ENCODE results near the gene WDR93. TPM values are rescaled to one million over a fixed set of nuclear protein-coding genes. Genes with fewer than 3 reads are reported as not detected.

Gene WDR93
- total and polyA plus RNA-seq, 12 donors = 0.09 to 0.15 (median 0.15) TPM; not detected in 9

GRCh38 chr15:89653578-89653977 lies 37.0 kb upstream of the WDR93 start:
- Histone ChIP-seq H3K27me3 (peaks cover 0 to 47% (median 4%) of the 10 kb centered on the region in 7 donors), H3K9me3 (no peaks in the 10 kb centered on the region), H3K4me1 (peaks cover 0 to 20% (median 7%) of the 10 kb centered on the region in 9 donors), H3K36me3 (peaks cover 0 to 6% (median 0%) of the 10 kb centered on the region in 9 donors), H3K4me3 (no peak overlapping the region), H3K27ac (no peak overlapping the region)
- 99 to 100% methylated on average over 2 of the region's 2 CpGs for WGBS, 2 donors
- no peak for TF ChIP-seq CTCF (IDR thresholded peaks at IDR 0.05)
- DNase-seq = no peak
- intact Hi-C loops (cut with DNase I) = loop anchor here in 1 of 10 donors (10.0 kb wide), 1 partner anchor 81 kb away; no protein-coding TSS in a partner anchor
- no peak for ATAC-seq

DNA sequence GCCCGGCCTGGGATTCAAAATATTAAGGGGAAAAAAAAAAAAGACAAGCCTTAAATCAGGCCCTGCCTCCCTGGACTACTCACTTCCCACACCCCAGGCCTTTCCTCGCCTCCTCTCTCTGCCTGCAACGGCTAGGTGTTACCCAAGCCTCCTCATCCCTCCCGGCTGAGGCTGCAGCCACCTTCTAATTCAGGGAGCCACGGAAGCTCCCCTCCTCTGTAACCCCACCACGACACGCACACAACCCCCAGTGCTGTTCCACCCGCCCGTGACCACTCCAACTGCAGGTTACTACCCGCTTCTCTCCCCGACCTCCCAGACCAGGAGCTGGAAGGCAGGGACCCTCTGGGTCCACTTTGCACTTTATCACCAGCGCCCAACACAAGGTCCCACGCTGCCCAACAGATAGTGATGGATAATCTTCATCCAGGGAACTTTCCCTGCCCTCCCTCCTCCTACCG lies 36.3 kb upstream of the WDR93 start:
- no peak for TF ChIP-seq CTCF (IDR thresholded peaks at IDR 0.05)
- H3K4me3 ChIP-seq = peak overlapping the region in 9 of 10 donors; percentile 46 to 74 (median 60)
- peaks cover 0 to 47% (median 4%) of the 10 kb centered on the region in 7 donors for H3K27me3 ChIP-seq
- ATAC-seq (peak in 1 of 8 donors; percentile 15), DNase-seq (no peak)
- peaks cover 0 to 20% (median 7%) of the 10 kb centered on the region in 9 donors for H3K4me1 ChIP-seq
- H3K36me3 ChIP-seq = no peaks in the 10 kb centered on the region
- H3K9me3 ChIP-seq = no peaks in the 10 kb centered on the region
- WGBS, 2 donors = 49 to 60% methylated on average over 14 of the region's 14 CpGs
- intact Hi-C loops (cut with DNase I) = loop anchor here in 1 of 10 donors (10.0 kb wide), 1 partner anchor 80 kb away; no protein-coding TSS in a partner anchor
- H3K27ac ChIP-seq = peak overlapping the region in 2 of 10 donors; percentile 19 to 22

GRCh38 chr15:89654847-89655805 lies 35.5 kb upstream of the WDR93 start, which contains the start of gene KIF7:
Gene KIF7, minus strand, starts transcription at chr15:89655467. Its CDS starts 2,537 bp downstream, at chr15:89652930.
- no peaks in the 10 kb centered on the region for H3K9me3 ChIP-seq
- ATAC-seq (peak; percentile 71 to 84 (median 76)), DNase-seq (no peak)
- TF ChIP-seq CTCF (IDR thresholded peaks at IDR 0.05) = no peak
- WGBS, 2 donors = 2% methylated on average over 82 to 87 of the region's 87 CpGs
- intact Hi-C loops (cut with DNase I) = loop anchor here in 1 of 10 donors (10.0 kb wide), 1 partner anchor 80 kb away; no protein-coding TSS in a partner anchor
- peaks cover 0 to 47% (median 4%) of the 10 kb centered on the region in 7 donors for H3K27me3 ChIP-seq
- peak within 1 kb of the TSS in 5 of 10 donors; percentile 3 to 64 (median 22) for H3K27ac ChIP-seq
- H3K36me3 ChIP-seq = no peaks in the 10 kb centered on the region
- H3K4me3 ChIP-seq = peak within 1 kb of the TSS; percentile 31 to 74 (median 59)
- H3K4me1 ChIP-seq = peaks cover 0 to 20% (median 7%) of the 10 kb centered on the region in 9 donors

Measured in heart right ventricle (tissue), 16 donors.